ENCODE data around the gene RAI14.

GRCh38 chr5:34772267-34773098 lies 116.4 kb downstream of the RAI14 start:
- TF ChIP-seq CTCF (IDR thresholded peaks at IDR 0.05): no peak
- no peak for TF ChIP-seq POLR2A (IDR thresholded peaks at IDR 0.05)

Measured in heart left ventricle (tissue), 13 donors.